HG03354 (cell line): ENCODE data around the gene UQCC5.

ENCODE experiments used
- ATAC-seq: cut with Tn5 transposase; IDR thresholded peaks from one replicate; pipeline ENCODE4 v1.9.1; 2021; ENCODE audit warnings: mild to moderate bottlenecking; ENCODE audit not compliant: unreplicated experiment, poor library complexity, severe bottlenecking

UQCC5 gene, protein sequence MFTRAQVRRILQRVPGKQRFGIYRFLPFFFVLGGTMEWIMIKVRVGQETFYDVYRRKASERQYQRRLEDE

GRCh38 chr3:52536369-52537164 lies at the start of gene UQCC5:
UQCC5 (plus strand) TSS chr3:52536605; CDS start chr3:52536756, 151 bp downstream.
- ATAC-seq, result peak; percentile 84

DNA sequence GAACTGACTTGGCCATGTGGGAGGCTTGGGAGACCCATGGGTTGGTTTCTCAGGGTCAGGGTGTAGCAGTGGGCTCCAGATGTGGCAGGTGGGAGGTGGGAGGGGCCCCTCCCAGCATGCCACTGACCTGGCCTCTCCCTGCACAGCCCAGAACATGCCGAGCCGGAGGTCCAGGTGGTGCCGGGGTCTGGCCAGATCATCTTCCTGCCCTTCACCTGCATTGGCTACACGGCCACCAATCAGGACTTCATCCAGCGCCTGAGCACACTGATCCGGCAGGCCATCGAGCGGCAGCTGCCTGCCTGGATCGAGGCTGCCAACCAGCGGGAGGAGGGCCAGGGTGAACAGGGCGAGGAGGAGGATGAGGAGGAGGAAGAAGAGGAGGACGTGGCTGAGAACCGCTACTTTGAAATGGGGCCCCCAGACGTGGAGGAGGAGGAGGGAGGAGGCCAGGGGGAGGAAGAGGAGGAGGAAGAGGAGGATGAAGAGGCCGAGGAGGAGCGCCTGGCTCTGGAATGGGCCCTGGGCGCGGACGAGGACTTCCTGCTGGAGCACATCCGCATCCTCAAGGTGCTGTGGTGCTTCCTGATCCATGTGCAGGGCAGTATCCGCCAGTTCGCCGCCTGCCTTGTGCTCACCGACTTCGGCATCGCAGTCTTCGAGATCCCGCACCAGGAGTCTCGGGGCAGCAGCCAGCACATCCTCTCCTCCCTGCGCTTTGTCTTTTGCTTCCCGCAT lies 49.2 kb upstream of the UQCC5 start:
- ATAC-seq, result no peak

DNA sequence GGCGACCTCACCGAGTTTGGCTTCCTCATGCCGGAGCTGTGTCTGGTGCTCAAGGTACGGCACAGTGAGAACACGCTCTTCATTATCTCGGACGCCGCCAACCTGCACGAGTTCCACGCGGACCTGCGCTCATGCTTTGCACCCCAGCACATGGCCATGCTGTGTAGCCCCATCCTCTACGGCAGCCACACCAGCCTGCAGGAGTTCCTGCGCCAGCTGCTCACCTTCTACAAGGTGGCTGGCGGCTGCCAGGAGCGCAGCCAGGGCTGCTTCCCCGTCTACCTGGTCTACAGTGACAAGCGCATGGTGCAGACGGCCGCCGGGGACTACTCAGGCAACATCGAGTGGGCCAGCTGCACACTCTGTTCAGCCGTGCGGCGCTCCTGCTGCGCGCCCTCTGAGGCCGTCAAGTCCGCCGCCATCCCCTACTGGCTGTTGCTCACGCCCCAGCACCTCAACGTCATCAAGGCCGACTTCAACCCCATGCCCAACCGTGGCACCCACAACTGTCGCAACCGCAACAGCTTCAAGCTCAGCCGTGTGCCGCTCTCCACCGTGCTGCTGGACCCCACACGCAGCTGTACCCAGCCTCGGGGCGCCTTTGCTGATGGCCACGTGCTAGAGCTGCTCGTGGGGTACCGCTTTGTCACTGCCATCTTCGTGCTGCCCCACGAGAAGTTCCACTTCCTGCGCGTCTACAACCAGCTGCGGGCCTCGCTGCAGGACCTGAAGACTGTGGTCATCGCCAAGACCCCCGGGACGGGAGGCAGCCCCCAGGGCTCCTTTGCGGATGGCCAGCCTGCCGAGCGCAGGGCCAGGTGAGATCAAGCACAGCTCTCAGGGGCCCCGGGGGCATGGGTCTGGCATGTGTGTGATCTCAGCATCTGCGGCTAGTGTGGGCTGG lies 48.4 kb upstream of the UQCC5 start:
- ATAC-seq, result no peak

DNA sequence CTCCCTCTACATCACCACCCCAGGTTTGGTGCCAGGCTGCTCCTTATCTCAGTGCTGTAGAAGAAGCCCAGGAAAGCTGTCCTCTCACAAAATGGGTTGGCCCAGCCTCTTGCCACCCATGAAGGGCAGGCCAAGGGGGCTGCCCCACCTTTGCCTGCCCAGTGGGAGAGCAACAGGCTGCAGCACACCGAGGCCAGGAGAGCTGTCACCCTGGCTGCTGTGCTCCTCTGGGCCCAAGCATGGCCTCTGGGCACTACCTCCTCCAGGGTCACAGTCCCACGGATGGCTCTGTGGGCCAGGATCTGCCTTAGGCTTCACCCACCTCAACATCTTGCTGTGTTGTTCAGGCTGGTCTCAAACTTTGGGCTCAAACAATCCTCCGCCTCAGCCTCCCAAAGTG lies 47.7 kb upstream of the UQCC5 start:
- no peak for ATAC-seq

DNA sequence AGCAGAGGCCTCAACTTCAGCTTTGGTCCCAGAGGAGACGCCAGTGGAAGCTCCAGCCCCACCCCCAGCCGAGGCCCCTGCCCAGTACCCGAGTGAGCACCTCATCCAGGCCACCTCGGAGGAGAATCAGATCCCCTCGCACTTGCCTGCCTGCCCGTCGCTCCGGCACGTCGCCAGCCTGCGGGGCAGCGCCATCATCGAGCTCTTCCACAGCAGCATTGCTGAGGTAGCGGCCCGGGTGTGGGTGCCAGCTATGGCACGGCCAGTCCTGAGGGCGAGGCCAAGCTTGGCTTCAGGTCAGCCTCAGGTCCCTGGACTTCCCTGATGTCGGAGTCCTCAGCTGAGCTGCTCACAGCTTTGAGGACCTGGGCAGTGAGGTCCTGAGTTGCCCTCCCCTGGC lies 47.0 kb upstream of the UQCC5 start:
- ATAC-seq, result no peak

DNA sequence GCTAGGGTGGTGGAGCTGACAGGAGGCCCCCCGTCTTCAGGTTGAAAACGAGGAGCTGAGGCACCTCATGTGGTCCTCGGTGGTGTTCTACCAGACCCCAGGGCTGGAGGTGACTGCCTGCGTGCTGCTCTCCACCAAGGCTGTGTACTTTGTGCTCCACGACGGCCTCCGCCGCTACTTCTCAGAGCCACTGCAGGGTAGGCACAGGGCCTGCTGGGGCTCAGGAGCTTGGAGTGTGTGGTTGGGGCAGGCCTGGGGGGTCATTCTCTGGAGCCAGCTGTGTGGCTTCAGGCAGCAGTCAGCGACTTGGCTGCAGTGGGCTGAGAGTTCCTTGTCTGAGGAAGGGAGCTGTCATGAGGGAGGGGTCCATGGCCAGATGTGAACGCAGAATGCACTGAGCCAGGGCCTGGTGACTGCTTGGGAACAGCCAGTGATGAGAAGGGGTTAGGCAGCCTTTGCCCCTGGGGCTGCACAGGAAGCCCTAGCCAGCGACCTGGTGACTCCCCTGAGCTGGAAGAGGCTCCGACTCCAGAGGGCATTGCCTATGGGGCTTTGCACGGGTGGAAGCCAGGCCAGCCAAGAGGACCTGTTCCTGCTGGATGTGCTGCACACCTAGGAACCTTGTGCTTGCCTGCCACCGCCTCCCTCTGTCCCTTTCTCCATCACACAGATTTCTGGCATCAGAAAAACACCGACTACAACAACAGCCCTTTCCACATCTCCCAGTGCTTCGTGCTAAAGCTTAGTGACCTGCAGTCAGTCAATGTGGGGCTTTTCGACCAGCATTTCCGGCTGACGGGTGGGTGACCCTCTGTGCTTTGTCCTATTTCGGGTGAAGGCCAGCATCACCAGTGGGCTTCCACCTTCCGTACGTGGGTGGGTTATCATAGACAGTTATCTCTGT lies 46.1 kb upstream of the UQCC5 start:
- ATAC-seq, result no peak

- ATAC-seq, result no peak
Measured at GRCh38 chr3:52490939-52491526, 45.4 kb upstream of the UQCC5 start.

DNA sequence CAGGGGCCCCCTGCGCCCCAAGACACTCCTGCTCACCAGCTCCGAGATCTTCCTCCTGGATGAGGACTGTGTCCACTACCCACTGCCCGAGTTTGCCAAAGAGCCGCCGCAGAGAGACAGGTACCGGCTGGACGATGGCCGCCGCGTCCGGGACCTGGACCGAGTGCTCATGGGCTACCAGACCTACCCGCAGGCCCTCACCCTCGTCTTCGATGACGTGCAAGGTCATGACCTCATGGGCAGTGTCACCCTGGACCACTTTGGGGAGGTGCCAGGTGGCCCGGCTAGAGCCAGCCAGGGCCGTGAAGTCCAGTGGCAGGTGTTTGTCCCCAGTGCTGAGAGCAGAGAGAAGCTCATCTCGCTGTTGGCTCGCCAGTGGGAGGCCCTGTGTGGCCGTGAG lies 44.3 kb upstream of the UQCC5 start:
- ATAC-seq, result no peak

GRCh38 chr3:52493232-52494017 lies 43.0 kb upstream of the UQCC5 start:
- ATAC-seq, result no peak

- no peak for ATAC-seq
Measured at GRCh38 chr3:52494445-52494844, 42.0 kb upstream of the UQCC5 start.

DNA sequence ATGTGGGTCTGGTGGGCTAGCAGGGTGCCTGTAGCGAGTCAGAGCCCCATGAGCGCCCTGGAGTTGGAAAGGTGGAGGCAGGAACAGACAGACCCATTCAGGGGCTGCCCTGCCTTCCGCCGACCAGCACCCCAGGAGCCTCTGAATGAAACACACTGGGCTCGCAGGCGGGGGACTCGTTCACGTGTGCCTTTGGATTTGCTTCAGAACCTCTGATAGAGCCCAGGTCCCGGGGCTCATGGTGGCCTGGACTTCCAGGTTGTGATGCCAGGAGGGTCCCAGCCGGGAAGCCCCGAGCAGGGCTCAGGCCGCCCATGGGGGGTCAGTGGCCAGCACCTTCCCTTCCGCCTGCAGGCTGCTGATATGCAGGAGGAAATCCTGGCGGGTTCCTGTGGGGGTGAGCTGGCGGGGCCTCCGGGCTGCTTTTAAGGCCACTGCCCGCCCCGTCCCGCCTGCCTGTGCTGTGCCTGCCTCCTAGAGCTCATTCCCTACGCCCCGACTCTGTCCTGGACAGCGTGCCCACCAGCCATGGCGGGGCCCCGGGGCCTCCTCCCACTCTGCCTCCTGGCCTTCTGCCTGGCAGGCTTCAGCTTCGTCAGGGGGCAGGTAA lies 41.4 kb upstream of the UQCC5 start, which contains the start of gene STAB1:
Gene STAB1 (plus strand): TSS at position 453 of the 610 bp plus-strand sequence. CDS start 76 bp downstream, at position 529.
- ATAC-seq, result no peak

- no peak for ATAC-seq
Measured at GRCh38 chr3:52495777-52496602, 40.4 kb upstream of the UQCC5 start.

- no peak for ATAC-seq
Measured at GRCh38 chr3:52498137-52499054, 38.0 kb upstream of the UQCC5 start.

DNA sequence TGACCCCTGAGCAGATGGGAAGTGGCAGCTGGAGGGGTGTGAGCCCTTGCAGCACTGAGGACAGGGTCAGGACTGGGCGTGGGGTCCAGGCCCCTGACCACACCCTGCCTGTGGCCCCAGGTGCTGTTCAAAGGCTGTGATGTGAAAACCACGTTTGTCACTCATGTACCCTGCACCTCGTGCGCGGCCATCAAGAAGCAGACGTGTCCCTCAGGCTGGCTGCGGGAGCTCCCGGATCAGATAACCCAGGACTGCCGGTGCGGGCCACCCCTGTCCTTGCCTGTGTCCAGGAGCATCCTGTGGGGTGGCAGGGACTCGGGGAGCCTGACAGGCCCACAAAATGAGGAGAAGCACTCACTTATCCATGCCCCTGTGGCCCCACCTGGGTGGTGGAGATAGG lies 35.4 kb upstream of the UQCC5 start:
- ATAC-seq, result no peak

DNA sequence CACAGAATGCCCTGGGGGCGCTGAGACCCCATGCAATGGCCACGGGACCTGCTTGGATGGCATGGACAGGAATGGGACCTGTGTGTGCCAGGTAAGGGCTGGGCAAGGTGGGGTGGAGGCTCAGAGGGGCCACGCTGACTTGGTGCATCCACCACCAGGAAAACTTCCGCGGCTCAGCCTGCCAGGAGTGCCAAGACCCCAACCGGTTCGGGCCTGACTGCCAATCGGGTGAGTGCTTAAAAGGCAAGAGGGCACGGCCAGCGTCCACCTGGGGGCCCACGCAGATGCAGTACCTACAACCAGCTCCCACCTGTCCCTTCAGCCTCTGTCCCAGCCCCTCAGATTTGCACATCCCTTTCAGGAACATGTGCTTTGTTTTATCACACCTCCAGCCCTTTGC lies 34.4 kb upstream of the UQCC5 start:
- ATAC-seq, result no peak
